T-helper 2 cell treated with Interferon-gamma antibody and Interleukin-4, amounts not matched to agents 100 ng/mL and 5 ng/mL, for 36 hours (primary cell): ENCODE data around the gene ITGB4. TPM values are rescaled to one million over a fixed set of nuclear protein-coding genes. Genes with fewer than 3 reads are reported as not detected.

Experiments used
- intact Hi-C: fragments of 100-400 bp; cut with micrococcal nuclease; formaldehyde crosslinking; loops from one replicate; pipeline ENCODE4 v1.15.1; 2023
- total RNA-seq: library from RNA; stranded (reverse); gene quantifications from 2 replicates; pipeline ENCODE4 v1.2.3, GENCODE V29; 2022

Gene ITGB4
- total RNA-seq, 1 donor from 2014 or later: 1.7 TPM

DNA sequence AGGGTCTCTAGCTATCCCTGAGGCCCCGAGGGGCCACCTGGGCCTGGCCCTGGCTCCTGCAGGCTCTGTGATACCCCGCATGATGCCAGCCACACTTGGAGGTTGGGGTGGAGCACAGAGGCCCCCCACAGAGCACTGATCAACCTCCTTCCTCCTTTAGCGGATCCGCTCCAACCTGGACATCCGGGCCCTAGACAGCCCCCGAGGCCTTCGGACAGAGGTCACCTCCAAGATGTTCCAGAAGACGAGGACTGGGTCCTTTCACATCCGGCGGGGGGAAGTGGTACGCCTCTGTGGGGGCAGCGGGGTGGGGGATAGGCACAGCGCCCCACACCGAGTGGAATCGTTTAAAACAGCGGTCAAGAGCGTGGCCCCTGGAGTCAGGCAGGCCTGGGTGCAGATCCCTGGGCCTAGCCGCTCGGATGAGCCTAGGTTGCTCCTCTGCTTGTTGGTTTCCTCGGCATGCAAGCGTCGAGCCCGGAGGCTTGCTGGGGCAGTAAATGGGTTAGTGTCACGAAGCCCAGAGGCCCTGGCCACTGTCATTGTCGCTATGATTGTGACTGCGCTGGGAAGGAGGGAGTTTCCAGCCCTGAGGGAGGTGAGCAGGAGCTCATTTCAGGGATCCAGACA is 9.9 kb downstream of the ITGB4 start:
- intact Hi-C loops: no loop called here

DNA sequence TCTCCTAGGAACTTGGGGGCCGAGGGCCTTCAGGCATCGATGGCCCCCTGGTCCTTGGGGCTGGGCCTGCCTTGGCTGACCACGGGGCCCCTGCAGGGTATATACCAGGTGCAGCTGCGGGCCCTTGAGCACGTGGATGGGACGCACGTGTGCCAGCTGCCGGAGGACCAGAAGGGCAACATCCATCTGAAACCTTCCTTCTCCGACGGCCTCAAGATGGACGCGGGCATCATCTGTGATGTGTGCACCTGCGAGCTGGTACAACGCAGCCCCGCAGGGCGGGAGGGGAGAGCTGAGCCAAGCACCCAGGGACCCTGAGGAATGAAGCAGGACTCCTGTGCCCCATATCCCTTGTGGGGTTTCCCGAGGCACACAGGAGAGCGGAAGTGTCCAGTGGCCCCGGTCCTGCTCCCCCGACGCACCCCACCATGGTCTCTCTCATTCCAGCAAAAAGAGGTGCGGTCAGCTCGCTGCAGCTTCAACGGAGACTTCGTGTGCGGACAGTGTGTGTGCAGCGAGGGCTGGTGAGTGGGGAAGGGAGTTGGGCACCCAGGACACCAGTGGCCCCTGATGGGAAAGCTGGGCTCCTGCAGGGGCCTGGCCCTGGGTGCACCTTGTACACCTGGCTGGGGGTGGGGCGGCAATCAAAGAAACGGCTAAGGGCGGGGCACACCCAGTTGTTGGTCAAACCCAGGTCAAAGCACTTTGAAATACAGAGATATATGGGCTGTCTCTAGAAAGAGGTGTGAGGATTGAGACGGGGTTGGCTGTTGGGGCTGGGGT is 10.6 kb downstream of the ITGB4 start:
- intact Hi-C loops: no loop called here

DNA sequence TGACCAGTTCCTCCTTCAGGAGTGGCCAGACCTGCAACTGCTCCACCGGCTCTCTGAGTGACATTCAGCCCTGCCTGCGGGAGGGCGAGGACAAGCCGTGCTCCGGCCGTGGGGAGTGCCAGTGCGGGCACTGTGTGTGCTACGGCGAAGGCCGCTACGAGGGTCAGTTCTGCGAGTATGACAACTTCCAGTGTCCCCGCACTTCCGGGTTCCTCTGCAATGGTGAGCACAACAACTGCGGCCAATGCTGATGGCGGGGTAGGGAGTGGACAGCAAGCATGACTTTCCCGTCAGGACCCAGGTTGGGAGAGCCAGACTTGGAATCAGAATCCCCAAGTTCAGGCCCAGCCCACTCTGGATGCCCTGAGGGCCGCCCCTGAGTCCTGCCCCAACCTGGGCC is 12.2 kb downstream of the ITGB4 start:
- intact Hi-C loops: no loop called here

DNA sequence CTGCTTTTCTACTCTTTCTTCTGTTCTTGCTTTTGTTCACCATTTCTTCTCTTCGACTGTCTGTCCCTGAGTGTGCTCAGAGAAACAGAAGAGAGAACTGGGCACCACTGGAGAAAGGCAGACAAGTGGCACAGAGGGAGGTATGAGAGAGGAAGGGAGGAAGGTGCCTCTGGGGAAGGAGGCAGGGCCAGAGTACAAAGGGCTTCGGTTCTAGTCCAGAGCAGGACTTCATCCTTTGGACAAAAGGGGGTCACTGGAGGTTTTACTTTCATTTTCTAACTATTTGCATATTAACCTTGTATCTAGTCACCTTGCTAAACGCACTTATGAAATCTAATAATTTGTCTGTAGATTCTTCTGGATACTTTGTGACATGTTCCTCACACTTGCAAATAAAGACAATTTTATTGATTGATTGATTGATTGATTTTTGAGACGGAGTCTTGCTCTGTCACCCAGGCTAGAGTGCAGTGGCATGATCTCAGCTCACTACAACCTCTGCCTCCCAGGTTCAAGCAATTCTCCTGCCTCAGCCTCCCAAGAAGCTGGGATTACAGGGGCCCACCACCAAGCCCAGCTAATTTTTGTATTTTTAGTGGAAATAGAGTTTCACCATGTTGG is 13.5 kb downstream of the ITGB4 start:
- intact Hi-C loops: no loop called here

DNA sequence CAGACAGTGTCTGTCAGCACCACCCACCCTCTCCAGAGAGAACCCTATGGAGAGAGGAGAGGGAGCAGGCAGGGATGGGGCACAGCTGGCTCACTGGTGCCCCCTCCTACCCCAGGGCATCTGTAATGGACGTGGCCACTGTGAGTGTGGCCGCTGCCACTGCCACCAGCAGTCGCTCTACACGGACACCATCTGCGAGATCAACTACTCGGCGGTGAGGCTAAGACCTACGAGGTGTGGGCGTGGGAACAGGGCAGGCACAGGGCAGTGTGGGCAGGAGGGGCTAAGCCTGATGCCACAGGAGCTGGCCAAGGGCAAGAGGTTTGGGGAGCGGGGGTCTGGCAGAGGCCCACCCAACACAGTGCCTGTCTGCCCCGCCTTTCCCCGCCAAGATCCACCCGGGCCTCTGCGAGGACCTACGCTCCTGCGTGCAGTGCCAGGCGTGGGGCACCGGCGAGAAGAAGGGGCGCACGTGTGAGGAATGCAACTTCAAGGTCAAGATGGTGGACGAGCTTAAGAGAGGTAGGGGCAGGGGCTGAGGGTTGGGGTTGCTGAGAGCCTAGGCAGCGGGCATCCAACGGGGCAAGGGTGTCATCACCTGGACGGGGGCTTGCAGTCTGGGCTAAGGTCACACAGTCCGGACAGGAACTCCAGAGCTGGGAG is 15.0 kb downstream of the ITGB4 start:
- intact Hi-C loops: no loop called here

DNA sequence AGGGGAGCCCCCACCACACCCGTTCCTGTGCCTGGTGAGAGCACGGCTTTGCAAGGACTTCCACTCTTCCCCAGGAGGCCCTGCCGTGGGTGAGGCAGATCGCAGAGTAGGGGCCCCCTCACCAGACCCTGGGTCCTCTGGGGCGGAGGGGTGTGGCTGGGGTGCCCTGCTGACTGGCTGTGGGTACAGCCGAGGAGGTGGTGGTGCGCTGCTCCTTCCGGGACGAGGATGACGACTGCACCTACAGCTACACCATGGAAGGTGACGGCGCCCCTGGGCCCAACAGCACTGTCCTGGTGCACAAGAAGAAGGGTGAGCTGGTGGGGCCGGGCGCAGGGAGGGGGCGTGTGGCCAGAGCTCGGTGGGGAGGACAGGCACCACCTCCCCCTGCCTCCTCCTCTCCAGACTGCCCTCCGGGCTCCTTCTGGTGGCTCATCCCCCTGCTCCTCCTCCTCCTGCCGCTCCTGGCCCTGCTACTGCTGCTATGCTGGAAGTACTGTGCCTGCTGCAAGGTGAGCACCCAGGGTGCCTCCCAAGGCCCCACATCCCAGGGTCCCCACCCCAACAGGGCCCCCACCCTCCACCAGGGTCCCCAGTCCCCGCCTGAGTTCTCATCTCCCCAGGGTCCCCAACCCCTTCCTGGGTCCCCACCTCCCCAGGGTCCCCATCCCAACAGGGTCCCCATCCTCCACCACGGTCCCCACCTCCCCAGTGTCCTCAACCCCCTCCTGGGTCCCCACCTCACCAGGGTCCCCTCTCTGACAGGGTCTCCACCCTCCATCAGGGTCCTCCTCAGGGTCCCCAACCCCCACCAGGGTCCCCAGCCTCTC is 16.1 kb downstream of the ITGB4 start:
- intact Hi-C loops: no loop called here

DNA sequence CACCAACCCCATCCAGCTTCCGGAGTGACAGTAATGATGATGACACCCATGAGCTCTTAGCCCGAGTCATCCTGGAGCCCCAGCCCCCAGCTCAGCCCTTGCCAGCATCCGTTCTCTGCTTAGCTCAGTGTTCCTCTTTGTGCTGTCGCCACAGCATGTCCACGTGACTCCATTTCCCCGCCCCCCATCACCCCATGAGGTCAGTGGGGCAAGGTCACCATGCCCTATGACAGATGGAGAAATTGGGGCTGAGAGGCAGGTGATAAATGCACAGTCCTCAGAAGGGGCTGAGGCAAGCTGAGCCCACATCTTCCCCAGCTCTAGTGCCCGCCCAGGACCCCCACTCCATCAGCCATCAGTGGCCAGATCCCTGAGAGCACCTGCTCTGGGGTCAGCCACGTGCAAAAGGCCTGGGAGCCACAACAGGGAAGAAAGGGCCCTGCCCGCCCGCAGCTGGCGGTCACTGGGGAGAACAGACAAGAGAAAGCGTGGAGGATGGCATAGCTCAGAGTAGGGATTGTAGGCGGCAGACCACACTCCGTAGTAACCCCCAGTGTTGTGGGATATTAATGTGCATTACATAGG is 17.1 kb downstream of the ITGB4 start:
- intact Hi-C loops: no loop called here

DNA sequence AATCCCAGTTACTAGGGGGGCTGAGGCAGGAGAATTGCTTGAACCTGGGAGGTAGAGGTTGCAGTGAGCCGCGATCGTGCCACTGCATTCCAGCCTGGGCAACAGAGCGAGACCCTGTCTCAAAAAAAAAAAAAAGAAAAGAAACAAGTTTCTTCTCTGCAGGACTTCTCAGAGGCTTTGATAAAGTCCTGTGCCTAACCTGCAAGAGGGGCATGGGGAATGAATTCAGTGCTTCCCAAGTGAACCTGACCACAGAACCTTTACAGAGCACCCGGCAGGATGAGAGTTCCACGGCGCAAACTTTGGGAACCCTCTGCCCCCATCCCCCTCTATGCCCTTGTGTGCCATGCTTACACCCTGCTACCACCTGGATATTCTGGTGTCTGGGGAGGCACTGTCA is 17.9 kb downstream of the ITGB4 start:
- intact Hi-C loops: no loop called here

DNA sequence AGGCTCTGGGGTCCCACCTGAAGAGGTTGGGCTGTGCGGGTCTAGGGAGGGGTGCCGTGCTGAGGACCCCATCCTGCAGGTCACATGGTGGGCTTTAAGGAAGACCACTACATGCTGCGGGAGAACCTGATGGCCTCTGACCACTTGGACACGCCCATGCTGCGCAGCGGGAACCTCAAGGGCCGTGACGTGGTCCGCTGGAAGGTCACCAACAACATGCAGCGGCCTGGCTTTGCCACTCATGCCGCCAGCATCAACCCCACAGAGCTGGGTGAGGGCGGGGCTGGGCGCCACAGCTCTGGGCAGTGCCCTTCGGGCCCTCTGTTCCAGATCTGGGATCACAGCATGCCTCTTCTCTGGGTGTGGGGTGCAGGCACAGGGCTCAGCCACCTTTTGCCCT is 18.5 kb downstream of the ITGB4 start:
- intact Hi-C loops: no loop called here

DNA sequence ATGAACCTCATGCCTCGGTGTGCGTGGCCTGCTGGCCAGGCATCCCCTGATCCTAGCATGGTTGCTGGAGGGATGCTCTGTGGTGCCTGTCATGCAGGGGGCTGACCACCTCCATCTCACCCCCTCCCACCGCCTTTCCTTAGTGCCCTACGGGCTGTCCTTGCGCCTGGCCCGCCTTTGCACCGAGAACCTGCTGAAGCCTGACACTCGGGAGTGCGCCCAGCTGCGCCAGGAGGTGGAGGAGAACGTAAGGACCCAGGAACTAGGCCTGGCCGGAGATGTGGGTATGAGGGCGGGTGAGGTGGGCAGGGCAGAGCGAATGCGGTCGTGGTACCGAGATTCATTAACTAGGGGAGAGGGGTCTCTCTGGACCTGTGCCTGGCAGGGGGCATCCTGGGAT is 19.0 kb downstream of the ITGB4 start:
- intact Hi-C loops: no loop called here

DNA sequence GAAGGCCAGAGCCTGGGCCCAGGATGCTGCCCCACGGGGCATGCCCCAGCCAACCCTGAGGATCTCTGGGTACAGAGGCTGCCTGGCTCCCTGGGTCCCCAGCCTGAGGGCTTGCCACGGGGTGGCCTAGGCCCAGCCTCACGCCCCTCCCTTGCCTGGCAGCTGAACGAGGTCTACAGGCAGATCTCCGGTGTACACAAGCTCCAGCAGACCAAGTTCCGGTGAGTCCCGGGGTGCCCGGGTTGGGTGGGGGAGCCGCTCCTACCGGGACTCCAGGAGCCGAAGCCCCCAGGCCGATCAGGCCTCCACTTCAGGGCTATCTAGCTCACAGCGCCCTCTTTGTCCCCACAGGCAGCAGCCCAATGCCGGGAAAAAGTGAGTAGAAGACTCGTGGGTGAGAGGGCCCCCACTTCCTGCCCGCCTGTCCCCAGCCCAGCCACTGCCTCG is 19.4 kb downstream of the ITGB4 start:
- intact Hi-C loops: no loop called here

DNA sequence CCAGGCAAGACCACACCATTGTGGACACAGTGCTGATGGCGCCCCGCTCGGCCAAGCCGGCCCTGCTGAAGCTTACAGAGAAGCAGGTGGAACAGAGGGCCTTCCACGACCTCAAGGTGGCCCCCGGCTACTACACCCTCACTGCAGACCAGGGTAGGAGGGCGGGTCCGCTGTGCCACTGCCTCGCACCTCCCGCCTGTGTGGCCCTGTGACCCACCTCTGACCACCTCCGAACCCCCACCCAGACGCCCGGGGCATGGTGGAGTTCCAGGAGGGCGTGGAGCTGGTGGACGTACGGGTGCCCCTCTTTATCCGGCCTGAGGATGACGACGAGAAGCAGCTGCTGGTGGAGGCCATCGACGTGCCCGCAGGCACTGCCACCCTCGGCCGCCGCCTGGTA is 21.1 kb downstream of the ITGB4 start:
- intact Hi-C loops: no loop called here

DNA sequence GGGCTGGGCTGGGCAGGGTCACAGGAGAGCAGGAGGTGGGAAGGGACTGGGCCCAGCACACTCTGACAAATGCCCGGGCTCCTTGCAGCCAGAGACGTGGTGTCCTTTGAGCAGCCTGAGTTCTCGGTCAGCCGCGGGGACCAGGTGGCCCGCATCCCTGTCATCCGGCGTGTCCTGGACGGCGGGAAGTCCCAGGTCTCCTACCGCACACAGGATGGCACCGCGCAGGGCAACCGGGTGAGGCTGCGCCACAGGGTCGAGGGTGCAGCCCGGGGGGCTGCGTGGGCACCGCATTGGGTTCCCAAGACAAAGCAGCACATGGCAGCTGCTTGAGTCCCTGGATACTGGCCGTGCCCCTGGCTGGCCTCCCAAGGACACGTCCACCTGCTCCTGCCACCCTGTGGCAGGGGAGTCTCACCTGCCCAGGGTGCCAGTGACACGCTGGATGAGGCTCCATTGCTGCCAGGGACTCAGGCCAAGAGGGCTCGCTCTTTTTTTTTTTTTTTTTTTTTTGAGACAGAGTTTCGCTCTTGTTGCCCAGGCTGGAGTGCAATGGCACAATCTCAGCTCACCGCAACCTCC is 22.5 kb downstream of the ITGB4 start:
- intact Hi-C loops: no loop called here

DNA sequence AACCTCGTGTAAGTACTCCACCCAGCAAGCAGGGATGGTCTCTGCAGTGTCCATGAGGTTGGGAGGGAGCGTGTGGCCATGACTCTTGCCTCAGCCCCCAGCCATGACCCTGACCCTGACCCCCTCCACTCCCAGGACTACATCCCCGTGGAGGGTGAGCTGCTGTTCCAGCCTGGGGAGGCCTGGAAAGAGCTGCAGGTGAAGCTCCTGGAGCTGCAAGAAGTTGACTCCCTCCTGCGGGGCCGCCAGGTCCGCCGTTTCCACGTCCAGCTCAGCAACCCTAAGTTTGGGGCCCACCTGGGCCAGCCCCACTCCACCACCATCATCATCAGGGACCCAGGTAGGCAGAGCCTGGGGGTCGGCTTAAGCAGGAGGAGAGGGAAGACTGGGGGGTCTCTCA is 27.4 kb downstream of the ITGB4 start:
- intact Hi-C loops: no loop called here

DNA sequence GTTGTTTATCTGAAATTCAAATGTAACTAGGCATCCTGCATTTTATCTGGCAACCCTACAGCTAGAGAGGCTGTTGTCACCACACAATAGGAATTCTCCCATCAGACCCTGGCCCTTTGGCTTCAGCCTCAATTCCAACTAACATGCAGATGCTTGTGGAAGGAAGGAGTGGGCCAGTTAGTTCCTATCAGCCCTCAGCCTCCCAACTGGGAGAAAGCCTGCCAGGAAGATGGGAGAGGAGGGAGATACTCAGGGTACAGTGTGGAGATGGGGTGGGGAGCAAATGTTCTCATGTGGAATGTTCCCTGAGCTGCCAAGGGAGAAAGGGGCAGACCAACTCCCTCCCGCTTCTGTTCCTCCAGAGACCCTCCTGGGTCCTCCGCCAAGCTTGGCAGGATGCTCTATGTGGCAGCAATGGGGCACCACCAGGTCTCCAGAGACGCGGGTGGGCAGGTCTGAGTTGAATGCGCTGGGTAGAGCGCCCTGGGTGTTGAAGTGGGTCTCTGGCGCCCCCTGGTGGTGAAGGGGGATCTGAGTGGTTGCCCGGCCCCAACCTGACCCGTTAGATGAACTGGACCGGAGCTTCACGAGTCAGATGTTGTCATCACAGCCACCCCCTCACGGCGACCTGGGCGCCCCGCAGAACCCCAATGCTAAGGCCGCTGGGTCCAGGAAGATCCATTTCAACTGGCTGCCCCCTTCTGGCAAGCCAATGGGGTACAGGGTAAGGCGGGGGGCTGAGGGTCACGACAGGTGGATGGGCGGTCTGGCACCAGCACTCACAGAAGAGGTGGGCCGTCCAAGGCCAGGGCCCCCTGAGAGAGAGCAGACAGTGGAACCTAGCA is 28.5 kb downstream of the ITGB4 start:
- intact Hi-C loops: loop anchor here (1.0 to 5.0 kb wide), 4 partner anchors 60 to 322 kb away; partner anchors contain the start of gene SMIM5

DNA sequence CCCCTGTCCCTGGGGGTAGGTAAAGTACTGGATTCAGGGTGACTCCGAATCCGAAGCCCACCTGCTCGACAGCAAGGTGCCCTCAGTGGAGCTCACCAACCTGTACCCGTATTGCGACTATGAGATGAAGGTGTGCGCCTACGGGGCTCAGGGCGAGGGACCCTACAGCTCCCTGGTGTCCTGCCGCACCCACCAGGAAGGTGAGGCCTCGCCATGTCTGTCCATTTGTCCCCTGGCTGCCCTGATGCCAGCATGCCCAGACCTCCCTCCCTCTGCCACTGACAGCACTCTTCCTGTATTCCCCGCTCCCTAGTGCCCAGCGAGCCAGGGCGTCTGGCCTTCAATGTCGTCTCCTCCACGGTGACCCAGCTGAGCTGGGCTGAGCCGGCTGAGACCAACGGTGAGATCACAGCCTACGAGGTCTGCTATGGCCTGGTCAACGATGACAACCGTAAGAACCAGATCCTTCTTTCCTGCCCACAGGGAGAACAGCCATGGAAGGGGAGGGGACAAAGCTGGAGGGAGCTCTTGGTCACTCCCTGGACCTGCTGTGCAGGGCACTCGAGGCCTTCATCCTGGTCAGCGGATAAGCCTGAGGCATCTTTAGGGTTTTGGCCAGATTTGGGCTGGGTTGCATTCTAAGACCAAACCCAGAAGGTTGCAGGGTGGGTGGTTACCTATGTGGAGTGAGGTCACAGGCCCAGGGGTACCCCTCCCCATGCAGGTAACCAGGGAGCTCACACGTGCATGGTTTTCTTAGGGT is 29.6 kb downstream of the ITGB4 start:
- intact Hi-C loops: loop anchor here (1.0 to 5.0 kb wide), 4 partner anchors 62 to 324 kb away; partner anchors contain the start of gene SMIM5

DNA sequence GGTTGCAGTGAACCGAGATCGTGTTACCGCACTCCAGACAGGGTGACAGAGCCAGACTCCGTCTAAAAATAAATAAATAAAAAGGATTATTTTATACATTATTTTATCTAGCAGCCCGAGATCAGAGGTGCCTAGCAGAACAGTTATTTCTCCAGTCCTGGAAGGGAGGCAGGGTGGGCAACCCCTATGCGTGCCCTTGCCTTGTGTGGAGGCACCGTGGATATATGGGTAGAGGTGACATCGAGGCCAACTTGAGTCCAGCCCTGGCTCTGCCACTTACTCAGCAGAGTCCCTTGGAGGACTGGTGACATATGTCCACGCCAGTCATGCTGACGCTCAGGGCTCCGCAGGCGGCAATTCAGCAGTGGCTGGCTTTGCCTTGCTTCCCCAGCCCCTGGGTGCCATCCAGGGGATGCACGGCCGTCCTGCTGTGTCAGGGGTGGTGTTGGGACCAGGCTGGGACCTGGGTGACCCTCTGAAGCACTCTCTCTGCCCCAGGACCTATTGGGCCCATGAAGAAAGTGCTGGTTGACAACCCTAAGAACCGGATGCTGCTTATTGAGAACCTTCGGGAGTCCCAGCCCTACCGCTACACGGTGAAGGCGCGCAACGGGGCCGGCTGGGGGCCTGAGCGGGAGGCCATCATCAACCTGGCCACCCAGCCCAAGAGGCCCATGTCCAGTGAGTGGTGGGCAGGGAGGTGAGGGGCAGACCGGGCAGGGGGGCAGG is 30.6 kb downstream of the ITGB4 start:
- intact Hi-C loops: loop anchor here (5.0 kb wide), 1 partner anchor 325 kb away; no protein-coding TSS in a partner anchor

DNA sequence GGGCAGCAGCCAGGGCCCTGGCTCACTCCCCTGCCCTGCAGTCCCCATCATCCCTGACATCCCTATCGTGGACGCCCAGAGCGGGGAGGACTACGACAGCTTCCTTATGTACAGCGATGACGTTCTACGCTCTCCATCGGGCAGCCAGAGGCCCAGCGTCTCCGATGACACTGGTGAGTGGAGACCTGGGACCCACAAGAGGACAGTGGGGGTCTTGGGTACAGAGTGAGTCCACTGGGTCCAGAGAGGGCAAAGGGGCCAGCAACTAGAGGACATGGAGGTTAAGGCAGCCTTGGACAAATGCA is 31.1 kb downstream of the ITGB4 start:
- intact Hi-C loops: loop anchor here (5.0 kb wide), 1 partner anchor 325 kb away; no protein-coding TSS in a partner anchor
